ENCODE data around the gene ERGIC1. TPM values are rescaled to one million over a fixed set of nuclear protein-coding genes. Genes with fewer than 3 reads are reported as not detected.

Gene ERGIC1
- total RNA-seq, 6 experiments from 2014 or later: 240 to 276 (median 258) TPM

- H3K9me3 Mint-ChIP-seq: no peaks in the 10 kb centered on the region; the same call in 1 of the 2 replicates
- peak; percentile 66 for DNase-seq
- H3K27me3 Mint-ChIP-seq (ENCODE audit: insufficient read depth): no peaks in the 10 kb centered on the region; the same call in 1 of the 2 replicates
- H3K27ac Mint-ChIP-seq: peak overlapping the region; percentile 98
- peak overlapping the region; percentile 87 for H3K4me3 Mint-ChIP-seq
- no peak for TF ChIP-seq CTCF (IDR thresholded peaks at IDR 0.05)
- peaks cover 84% of the 10 kb centered on the region for H3K4me1 Mint-ChIP-seq (ENCODE audit: low read depth)
- peaks cover 32% of the 10 kb centered on the region for H3K36me3 Mint-ChIP-seq (ENCODE audit: low read depth)
Observed at GRCh38 chr5:172878933-172879752, 45.1 kb downstream of the ERGIC1 start.

DNA sequence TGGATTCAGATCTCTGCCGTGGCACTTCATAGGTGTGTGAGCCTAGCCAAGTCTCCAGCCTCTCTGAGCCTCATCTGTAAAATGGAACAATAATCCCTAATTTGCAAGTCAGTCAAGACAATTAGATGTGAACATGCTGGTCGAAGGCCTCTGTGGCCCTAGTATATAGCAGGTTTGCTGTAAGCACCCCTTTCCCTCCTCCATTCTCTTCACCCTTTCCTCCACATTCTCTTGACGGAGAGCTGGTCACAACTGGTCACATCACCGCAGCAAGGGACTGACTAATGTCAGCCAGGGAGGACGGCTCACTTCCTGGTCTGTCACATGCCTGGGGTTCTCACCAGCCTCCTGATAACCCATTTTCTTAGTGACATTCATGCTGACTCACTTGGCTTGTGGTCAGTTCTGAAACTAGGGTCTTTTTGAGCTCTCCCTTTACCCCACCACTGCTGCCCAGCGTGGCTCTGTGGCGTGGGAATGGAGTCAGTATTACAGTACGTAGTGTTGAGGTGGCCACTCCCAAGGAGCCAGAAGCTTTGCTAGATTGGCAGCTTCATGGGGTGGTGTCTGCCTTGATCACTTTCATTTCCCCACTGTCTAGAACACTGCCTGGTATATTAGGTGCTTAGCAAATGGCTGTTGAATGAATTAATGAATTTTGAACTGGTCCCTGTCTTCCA, 47.8 kb downstream of the ERGIC1 start:
- no peaks in the 10 kb centered on the region; the same call in 1 of the 2 replicates for H3K9me3 Mint-ChIP-seq

GRCh38 chr5:172883066-172883465, 49.0 kb downstream of the ERGIC1 start:
- TF ChIP-seq CTCF (IDR thresholded peaks at IDR 0.05): no peak
- H3K9me3 Mint-ChIP-seq: no peaks in the 10 kb centered on the region; the same call in 1 of the 2 replicates
- H3K36me3 Mint-ChIP-seq (ENCODE audit: low read depth): peaks cover 33% of the 10 kb centered on the region
- DNase-seq: no peak
- peak overlapping the region; percentile 93 for H3K27ac Mint-ChIP-seq
- no peak overlapping the region for H3K4me3 Mint-ChIP-seq
- peaks cover 7% of the 10 kb centered on the region; the same call in 1 of the 2 replicates for H3K27me3 Mint-ChIP-seq (ENCODE audit: insufficient read depth)
- H3K4me1 Mint-ChIP-seq (ENCODE audit: low read depth): peaks cover 78% of the 10 kb centered on the region

More for the DNA sequence above, 47.8 kb downstream of the ERGIC1 start:
- H3K4me3 Mint-ChIP-seq: peak overlapping the region; percentile 44
- H3K27ac Mint-ChIP-seq: peak overlapping the region; percentile 93
- DNase-seq: peak; percentile 80
- H3K4me1 Mint-ChIP-seq (ENCODE audit: low read depth): peaks cover 78% of the 10 kb centered on the region
- H3K36me3 Mint-ChIP-seq (ENCODE audit: low read depth): peaks cover 32% of the 10 kb centered on the region
- TF ChIP-seq CTCF (IDR thresholded peaks at IDR 0.05): no peak
- peaks cover 2% of the 10 kb centered on the region; the same call in 1 of the 2 replicates for H3K27me3 Mint-ChIP-seq (ENCODE audit: insufficient read depth)

- Mint-ChIP-seq H3K27ac (peak overlapping the region; percentile 100), H3K9me3 (no peaks in the 10 kb centered on the region; the same call in 1 of the 2 replicates), H3K36me3 (ENCODE audit: low read depth) (peaks cover 49% of the 10 kb centered on the region), H3K4me1 (ENCODE audit: low read depth) (peaks cover 73% of the 10 kb centered on the region), H3K4me3 (no peak overlapping the region), H3K27me3 (ENCODE audit: insufficient read depth) (peaks cover 7% of the 10 kb centered on the region; the same call in 1 of the 2 replicates)
- no peak for TF ChIP-seq CTCF (IDR thresholded peaks at IDR 0.05)
- no peak for DNase-seq
Observed at GRCh38 chr5:172885597-172886340, 51.7 kb downstream of the ERGIC1 start.

- peaks cover 7% of the 10 kb centered on the region; the same call in 1 of the 2 replicates for H3K27me3 Mint-ChIP-seq (ENCODE audit: insufficient read depth)
- H3K9me3 Mint-ChIP-seq: no peaks in the 10 kb centered on the region; the same call in 1 of the 2 replicates
Observed at GRCh38 chr5:172886476-172886875, 52.4 kb downstream of the ERGIC1 start.

More at GRCh38 chr5:172886476-172886875, 52.4 kb downstream of the ERGIC1 start:
- DNase-seq: no peak
- peak overlapping the region; percentile 100 for H3K27ac Mint-ChIP-seq
- peaks cover 48% of the 10 kb centered on the region for H3K36me3 Mint-ChIP-seq (ENCODE audit: low read depth)
- H3K4me1 Mint-ChIP-seq (ENCODE audit: low read depth): peaks cover 70% of the 10 kb centered on the region
- peak overlapping the region; percentile 83 for H3K4me3 Mint-ChIP-seq
- no peak for TF ChIP-seq CTCF (IDR thresholded peaks at IDR 0.05)
